Activated CD8-positive, alpha-beta T cell treated with anti-CD3 and anti-CD28 coated beads for 36 hours (primary cell): ENCODE measurements around the gene GRIP1. TPM values are rescaled to one million over a fixed set of nuclear protein-coding genes. Genes with fewer than 3 reads are reported as not detected.

ENCODE experiments used
- ATAC-seq: fragments of 200-7000 bp; cut with Tn5 transposase; one replicate; pipeline ENCODE4 v1.10.0; 2021; ENCODE audit warnings: mild to moderate bottlenecking, moderate library complexity
- CTCF ChIA-PET: fragments of 350-600 bp; sonication (Branson Sonifier 250); formaldehyde crosslinking; loops from one replicate; lab custom pipeline; 2021; ENCODE audit warnings: antibody characterized with exemption; lab: Charles Lee
- POLR2A ChIA-PET: fragments of 350-600 bp; sonication (Branson Sonifier 250); formaldehyde crosslinking; loops from one replicate; lab custom pipeline; 2021; ENCODE audit warnings: antibody characterized with exemption; lab: Charles Lee
- DNase-seq: peaks from one replicate; pipeline ENCODE4 v3.0.0-alpha.2; 2020
- H3K27ac Mint-ChIP-seq: one replicate; pipeline ENCODE4 v1.8.0; 2021; ENCODE audit warnings: mild to moderate bottlenecking, mixed read lengths
- H3K27me3 Mint-ChIP-seq: one replicate; pipeline ENCODE4 v1.8.0; 2021; ENCODE audit warnings: mixed read lengths
- H3K36me3 Mint-ChIP-seq: one replicate; pipeline ENCODE4 v1.8.0; 2021; ENCODE audit warnings: low read depth, mixed read lengths
- H3K4me1 Mint-ChIP-seq: one replicate; pipeline ENCODE4 v1.8.0; 2021; ENCODE audit warnings: low read depth, mixed read lengths
- H3K4me3 Mint-ChIP-seq: one replicate; pipeline ENCODE4 v1.8.0; 2021; ENCODE audit warnings: mild to moderate bottlenecking, moderate library complexity, mixed read lengths
- H3K9me3 Mint-ChIP-seq: one replicate; pipeline ENCODE4 v1.8.0; 2021; ENCODE audit warnings: mixed read lengths
- intact Hi-C: fragments of 100-400 bp; cut with micrococcal nuclease; formaldehyde crosslinking; loops from one replicate; pipeline ENCODE4 v1.10.0; 2022
- total RNA-seq, 2 experiments: library from RNA; stranded (reverse); gene quantifications; one replicate each; pipeline ENCODE4 v1.2.3, GENCODE V29; 2021
- TF ChIP-seq, protein P1 (sequence below): fragments of 200-600 bp; IDR thresholded peaks from one replicate; pipeline ENCODE4 v1.8.0; 2022; ENCODE audit warnings: antibody characterized with exemption, mild to moderate bottlenecking

The GRIP1 gene
- total RNA-seq, 2 experiments from 2014 or later = 0.51 to 0.61 TPM

DNA sequence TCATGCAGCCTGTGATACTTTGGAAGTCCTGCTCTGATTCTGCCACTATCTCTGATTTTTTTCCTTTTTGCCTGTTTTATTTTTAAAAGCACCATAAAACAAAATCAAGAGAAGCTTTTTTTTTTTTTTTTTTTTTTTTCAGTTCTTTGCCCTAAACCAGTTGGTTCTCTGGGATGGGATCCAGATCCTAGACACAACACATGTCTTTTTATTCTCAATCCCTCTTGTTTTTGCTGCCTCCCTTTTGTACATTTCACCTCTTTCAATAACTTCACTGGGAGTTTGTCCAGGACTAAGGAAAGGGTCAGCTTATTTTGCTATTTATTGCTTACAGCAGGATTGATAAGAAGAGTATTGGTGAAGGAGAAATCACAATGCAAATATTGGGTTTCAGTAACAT lies 139.4 kb downstream of the GRIP1 start:
- TF ChIP-seq, protein P1, sequence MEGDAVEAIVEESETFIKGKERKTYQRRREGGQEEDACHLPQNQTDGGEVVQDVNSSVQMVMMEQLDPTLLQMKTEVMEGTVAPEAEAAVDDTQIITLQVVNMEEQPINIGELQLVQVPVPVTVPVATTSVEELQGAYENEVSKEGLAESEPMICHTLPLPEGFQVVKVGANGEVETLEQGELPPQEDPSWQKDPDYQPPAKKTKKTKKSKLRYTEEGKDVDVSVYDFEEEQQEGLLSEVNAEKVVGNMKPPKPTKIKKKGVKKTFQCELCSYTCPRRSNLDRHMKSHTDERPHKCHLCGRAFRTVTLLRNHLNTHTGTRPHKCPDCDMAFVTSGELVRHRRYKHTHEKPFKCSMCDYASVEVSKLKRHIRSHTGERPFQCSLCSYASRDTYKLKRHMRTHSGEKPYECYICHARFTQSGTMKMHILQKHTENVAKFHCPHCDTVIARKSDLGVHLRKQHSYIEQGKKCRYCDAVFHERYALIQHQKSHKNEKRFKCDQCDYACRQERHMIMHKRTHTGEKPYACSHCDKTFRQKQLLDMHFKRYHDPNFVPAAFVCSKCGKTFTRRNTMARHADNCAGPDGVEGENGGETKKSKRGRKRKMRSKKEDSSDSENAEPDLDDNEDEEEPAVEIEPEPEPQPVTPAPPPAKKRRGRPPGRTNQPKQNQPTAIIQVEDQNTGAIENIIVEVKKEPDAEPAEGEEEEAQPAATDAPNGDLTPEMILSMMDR = no peak
- no peak overlapping the region for H3K27ac Mint-ChIP-seq
- DNase-seq (no peak), ATAC-seq (no peak)
- no peaks in the 10 kb centered on the region for H3K36me3 Mint-ChIP-seq
- ChIA-PET CTCF (no interaction called here), POLR2A (no interaction called here)
- intact Hi-C loops = no loop called here
- H3K27me3 Mint-ChIP-seq = no peaks in the 10 kb centered on the region
- no peaks in the 10 kb centered on the region for H3K9me3 Mint-ChIP-seq
- H3K4me3 Mint-ChIP-seq = no peak overlapping the region
- H3K4me1 Mint-ChIP-seq = no peaks in the 10 kb centered on the region

DNA sequence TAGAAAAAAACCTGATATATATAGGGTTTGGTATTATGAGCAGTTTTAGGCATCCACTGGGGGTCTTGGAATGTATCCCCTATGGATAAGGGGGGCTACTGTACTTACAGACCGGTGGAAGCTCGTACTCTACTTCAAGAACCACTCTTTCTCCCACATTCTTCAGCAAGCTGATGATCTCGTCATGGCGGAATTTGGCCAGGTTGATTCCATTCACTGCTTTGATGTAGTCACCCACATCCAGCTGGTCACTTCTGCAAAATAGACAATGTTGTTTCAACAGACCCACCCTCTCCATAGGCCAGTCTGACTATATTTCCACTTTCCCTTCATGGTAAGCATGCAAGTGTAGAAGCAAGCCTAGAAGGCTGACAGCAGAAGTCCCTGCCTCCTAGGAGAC lies 139.9 kb downstream of the GRIP1 start:
- H3K27ac Mint-ChIP-seq = no peak overlapping the region
- H3K9me3 Mint-ChIP-seq = no peaks in the 10 kb centered on the region
- TF ChIP-seq, protein P1 = no peak
- ATAC-seq = no peak
- no peak for DNase-seq
- H3K36me3 Mint-ChIP-seq = no peaks in the 10 kb centered on the region
- ChIA-PET CTCF (no interaction called here), POLR2A (no interaction called here)
- H3K4me3 Mint-ChIP-seq = no peak overlapping the region
- no peaks in the 10 kb centered on the region for H3K4me1 Mint-ChIP-seq
- intact Hi-C loops = no loop called here
- H3K27me3 Mint-ChIP-seq = no peaks in the 10 kb centered on the region

DNA sequence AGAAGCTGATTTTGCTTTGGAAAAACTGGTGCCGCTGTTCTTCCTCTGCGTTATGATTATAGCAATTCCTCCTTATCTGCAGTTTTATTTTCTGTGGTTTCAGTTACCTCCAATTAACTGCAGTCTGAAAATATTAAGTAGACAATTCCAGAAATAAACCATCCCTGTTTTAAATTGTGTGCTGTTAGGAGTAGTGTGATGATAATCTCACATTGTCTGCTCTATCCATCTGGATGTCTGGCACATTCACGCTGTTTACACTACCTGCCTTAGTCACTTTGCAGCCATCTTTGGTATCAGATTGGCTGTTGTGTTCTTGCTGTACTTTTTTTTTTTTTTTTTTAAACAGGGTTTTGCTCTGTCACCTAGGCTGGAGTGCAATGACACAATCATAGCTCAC lies 141.0 kb downstream of the GRIP1 start:
- Mint-ChIP-seq H3K27me3 (no peaks in the 10 kb centered on the region), H3K27ac (no peak overlapping the region), H3K4me1 (no peaks in the 10 kb centered on the region), H3K36me3 (no peaks in the 10 kb centered on the region), H3K4me3 (no peak overlapping the region), H3K9me3 (no peaks in the 10 kb centered on the region)
- POLR2A ChIA-PET = no interaction called here
- intact Hi-C loops = no loop called here
- TF ChIP-seq, protein P1 = no peak
- no peak for ATAC-seq
- no peak for DNase-seq
- CTCF ChIA-PET = interaction anchor here (1.3 kb wide), 1 partner anchor 323 kb away, joined by 3 read pairs; no protein-coding TSS in a partner anchor

DNA sequence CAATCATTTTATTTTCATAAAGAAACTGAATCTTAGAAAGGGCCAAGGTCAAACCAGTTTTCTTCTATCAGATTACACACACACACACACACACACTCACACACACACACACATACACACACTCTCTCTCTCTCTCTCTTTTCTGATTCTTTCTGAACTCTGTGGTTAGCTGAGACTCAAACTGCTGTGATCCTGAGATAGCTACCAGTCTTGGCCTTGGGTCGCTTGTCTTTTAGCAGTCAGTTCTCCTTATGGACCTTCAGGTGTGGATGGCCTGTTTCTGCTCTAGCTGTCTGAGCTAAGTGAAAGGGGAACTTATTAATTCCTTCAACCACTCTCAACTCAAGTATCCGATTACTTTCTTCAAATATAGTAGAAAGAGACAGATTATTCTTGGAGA lies 145.1 kb downstream of the GRIP1 start:
- no peaks in the 10 kb centered on the region for H3K9me3 Mint-ChIP-seq
- intact Hi-C loops = no loop called here
- CTCF ChIA-PET = no interaction called here
- no peak for ATAC-seq
- TF ChIP-seq, protein P1 = no peak
- H3K4me3 Mint-ChIP-seq = no peak overlapping the region
- H3K36me3 Mint-ChIP-seq = no peaks in the 10 kb centered on the region
- H3K27ac Mint-ChIP-seq = no peak overlapping the region
- no peaks in the 10 kb centered on the region for H3K27me3 Mint-ChIP-seq
- POLR2A ChIA-PET = no interaction called here
- no peak for DNase-seq
- H3K4me1 Mint-ChIP-seq = no peaks in the 10 kb centered on the region

DNA sequence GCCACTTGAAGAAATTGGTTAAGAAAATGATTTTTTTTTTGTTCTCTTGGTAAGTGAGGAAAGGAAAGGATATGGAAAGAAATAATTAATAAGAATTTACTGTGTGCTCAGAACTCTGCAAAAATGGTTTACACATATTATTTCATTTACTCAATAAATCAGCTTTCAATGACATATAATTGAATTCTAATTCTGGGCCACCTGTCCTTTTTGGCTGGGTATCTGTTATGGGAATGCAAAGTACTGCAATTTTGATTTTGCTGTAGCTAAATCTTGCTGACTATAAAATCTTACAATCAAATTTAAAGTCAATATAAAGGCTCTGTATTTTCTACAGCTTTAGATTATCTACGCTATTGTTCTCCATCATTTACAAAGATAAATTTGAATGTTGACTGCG lies 147.1 kb downstream of the GRIP1 start:
- no peaks in the 10 kb centered on the region for H3K36me3 Mint-ChIP-seq
- CTCF ChIA-PET = no interaction called here
- POLR2A ChIA-PET = no interaction called here
- H3K4me1 Mint-ChIP-seq = no peaks in the 10 kb centered on the region
- H3K27me3 Mint-ChIP-seq = no peaks in the 10 kb centered on the region
- DNase-seq (no peak), ATAC-seq (no peak)
- no peak overlapping the region for H3K4me3 Mint-ChIP-seq
- intact Hi-C loops = no loop called here
- H3K27ac Mint-ChIP-seq = no peak overlapping the region
- TF ChIP-seq, protein P1 = no peak
- H3K9me3 Mint-ChIP-seq = peaks cover 4% of the 10 kb centered on the region
